HTR-8/SVneo (cell line): ENCODE results near the gene TTLL1.
"Not testable (repeated sequence)": the region's sequence is repeated elsewhere in the genome, so short reads cannot be mapped to it uniquely, and the experiment has no call there.

Source experiments
- DNase-seq: peaks from one replicate; pipeline ENCODE4 v3.0.0; 2011; ENCODE audit warnings: low spot score, mixed read lengths; ENCODE audit not compliant: insufficient read length
- FAIRE-seq: peaks from 2 replicates; lab custom pipeline; 2011; peaks lifted over from hg19 to GRCh38; lab: Jason Lieb, UNC

The TTLL1 gene

DNA sequence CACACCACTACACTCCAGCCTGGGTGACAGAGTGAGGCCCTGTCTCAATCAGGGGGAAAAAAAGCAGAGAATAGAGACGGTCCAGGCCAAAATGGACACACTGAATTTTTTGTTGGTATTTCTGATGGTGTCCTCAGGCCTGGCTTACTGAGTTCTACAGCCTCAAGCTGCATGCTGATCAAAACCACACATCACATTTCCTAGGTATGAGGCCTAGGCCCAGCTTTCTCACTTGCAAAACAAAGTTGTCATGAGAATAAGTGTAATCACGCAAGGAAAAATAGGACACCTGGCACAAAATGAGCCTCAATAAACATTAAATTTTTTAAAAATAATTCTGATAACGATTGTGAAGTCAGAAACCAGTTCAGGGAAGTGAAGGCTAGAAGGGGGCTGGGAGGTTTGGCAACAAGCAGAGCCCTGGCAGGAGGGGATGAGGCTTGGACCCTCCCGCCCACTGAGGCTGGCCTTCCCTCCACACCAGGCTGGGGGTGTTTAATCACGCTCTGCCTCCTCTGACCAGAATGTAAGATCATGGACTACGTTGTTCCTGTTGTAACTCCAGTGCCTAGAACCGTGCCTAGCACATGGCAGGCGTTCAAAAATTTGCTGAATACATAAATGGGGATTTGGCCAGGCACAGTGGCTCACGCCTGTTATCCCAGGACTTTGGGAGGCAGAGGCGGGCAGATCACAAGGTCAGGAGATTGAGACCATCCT lies 92.4 kb downstream of the TTLL1 start:
- no peak for FAIRE-seq
- no peak for DNase-seq

- not testable (repeated sequence) for DNase-seq, FAIRE-seq
Observed at GRCh38 chr22:42995654-42996053, 93.5 kb downstream of the TTLL1 start.

- FAIRE-seq: no peak
- DNase-seq: no peak
Observed at GRCh38 chr22:42994917-42995562, 94.2 kb downstream of the TTLL1 start.

DNA sequence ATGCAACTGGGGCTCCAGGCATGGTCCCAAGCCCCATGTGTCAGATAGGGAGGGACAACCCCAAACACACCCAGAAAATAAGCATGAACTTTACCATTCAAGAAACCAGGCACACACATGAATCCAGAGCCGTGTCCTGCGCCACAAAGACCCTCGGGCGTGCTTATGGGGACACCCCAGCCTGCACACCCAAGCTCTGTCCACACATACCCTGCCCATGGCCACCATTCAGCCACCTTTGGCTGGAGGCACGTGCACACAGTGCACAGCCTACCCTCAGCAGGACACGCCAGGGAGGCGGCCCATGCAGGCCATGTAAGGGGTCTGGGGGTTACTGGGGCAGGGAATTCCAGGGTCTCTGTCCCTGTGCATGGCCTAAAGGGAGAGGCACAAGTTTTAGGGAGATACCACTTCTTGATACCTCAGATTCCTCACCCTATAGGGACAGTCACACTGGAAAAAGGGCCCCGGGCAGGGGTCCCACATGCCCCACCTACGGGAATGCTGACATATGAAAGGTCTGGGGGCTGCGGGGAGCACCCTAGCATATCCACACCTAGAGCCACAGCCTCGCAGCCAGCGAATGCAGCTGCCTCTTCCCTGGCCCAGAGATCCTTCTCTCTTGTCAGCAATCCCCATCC lies 94.8 kb downstream of the TTLL1 start:
- DNase-seq: no peak
- no peak for FAIRE-seq

DNA sequence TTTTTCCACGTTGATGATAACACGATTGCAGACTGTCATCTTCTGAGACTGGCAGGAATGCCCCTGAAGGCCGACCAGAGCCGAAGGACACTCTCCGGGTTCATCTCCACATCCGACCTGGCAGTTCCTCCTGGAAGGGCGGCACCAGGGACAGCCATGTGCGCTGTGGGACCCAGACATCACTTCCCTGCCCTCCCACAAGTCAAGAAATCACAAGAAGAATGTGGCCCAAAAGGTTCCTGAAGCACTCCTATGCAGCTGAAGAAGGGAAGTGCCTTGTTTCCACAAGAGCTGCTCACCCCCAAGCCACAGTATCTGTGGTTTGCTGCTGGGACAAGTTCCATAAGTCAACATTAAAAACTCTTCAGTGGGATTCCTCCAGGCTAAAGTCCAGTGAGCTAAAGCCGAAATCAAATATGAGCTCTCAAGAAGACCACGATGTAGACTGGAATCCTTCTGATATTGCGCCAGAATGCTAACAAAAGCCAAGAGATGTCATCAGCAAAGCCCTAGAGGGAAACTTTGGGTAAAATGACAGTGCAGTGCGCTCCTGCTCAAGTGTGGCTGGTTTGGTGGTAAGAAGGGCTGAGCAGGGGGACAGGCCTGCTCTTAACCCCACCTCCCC lies 95.4 kb downstream of the TTLL1 start:
- DNase-seq: no peak
- no peak for FAIRE-seq

- DNase-seq: no peak
- FAIRE-seq: no peak
Observed at GRCh38 chr22:42992886-42993479, 96.2 kb downstream of the TTLL1 start.

- FAIRE-seq (no peak), DNase-seq (no peak)
Observed at GRCh38 chr22:42992092-42992491, 97.1 kb downstream of the TTLL1 start.

DNA sequence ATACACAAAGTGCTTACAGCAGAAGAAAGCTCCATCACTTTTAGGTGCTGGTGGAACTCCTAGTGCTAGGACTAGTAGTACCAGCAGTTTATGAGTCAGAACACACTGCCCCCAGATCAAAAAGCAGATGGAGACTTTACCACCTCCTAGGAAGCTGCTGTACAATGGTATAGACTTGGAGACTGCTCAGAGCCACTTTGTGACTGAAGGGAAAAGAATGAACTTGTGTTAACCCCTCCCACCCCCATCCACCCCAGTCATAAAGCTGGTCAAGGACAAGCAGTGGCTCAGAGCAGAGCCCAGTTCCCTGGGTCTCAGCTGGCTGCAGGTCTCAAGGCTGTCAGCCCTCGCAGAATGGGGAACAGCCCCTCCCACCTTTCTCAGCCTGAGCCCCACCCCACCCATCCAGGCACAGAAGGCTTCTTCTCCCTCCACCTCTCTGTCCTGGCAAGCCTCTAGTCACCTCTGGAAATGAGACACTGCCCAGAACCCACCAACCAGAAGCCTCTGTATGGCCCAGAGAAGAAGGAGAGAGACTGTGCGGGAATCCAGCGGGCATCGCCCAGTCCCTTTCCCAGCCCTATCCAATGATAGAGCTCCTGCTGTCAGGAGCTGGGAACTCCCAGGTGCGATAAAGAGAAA lies 98.1 kb downstream of the TTLL1 start:
- DNase-seq: no peak
- peak; percentile 77 for FAIRE-seq

DNA sequence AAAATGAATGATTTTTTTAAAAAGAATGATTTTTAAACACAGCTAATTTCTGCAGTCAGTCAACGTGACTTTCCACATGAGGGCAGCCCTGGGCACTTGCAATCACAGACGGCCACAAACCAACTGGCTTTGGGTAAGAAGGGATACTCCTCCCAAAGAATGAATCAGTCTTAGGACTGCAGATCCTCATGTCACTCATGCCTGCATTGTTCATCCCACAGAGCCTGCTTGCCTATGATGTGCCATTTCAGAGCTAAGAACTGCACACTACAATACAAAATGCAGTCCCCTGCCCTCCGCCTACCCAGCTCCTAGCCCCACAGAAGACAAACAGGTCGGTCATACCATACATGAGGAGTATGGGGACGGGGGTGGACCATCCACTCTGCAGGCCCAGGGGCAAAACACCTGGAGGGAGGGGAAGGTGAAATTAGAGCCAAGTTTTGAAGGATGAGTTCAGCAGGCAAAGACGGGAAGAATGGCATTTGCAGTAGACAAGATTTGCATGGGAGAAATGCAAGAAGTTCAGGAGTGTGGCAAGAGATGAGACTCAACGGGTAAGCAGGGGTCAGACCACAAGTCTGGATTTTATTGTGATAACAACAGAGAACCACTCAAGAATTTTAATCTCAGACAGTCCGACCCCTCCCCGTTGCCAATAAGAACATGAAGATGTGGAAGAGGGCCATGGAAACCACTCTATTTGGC lies 98.9 kb downstream of the TTLL1 start:
- peak; percentile 74 for DNase-seq
- peak; percentile 86 for FAIRE-seq
